Measurements from ENCODE around the gene TBC1D5.
"Not testable (repeated sequence)": the region's sequence is repeated elsewhere in the genome, so short reads cannot be mapped to it uniquely, and the experiment has no call there.

TBC1D5 gene

DNA sequence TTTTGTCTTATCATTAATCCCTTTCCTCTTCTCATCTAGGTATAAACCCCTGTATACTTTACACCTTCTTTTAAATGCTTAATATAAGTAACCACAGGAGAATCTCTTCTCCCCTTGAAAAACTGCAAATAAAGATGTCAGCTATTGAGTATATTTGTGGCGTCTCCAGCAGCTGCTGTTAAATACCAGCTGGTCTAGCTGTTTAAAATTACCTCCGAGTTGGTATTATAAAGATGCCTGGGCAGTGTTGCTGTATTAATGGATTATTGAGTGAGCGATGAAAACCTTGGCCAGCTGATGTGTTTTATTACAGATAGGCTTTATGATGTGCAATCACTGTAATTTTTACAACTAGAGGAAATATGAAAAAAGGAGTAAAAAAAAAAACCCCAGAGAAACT lies 388.1 kb downstream of the TBC1D5 start:
- TF ChIP-seq, protein P1, sequence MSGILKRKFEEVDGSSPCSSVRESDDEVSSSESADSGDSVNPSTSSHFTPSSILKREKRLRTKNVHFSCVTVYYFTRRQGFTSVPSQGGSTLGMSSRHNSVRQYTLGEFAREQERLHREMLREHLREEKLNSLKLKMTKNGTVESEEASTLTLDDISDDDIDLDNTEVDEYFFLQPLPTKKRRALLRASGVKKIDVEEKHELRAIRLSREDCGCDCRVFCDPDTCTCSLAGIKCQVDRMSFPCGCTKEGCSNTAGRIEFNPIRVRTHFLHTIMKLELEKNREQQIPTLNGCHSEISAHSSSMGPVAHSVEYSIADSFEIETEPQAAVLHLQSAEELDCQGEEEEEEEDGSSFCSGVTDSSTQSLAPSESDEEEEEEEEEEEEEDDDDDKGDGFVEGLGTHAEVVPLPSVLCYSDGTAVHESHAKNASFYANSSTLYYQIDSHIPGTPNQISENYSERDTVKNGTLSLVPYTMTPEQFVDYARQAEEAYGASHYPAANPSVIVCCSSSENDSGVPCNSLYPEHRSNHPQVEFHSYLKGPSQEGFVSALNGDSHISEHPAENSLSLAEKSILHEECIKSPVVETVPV (CRISPR knock-in tag; IDR thresholded peaks at IDR 0.05): no peak
- TF ChIP-seq TOX (CRISPR knock-in tag; IDR thresholded peaks at IDR 0.05; ENCODE audit: borderline replicate concordance): no peak
- TF ChIP-seq OSR1 (CRISPR knock-in tag; IDR thresholded peaks at IDR 0.05): no peak
- TF ChIP-seq ZFP30 (CRISPR knock-in tag; IDR thresholded peaks at IDR 0.05): no peak
- no peak for TF ChIP-seq TSHZ2 (CRISPR knock-in tag; IDR thresholded peaks at IDR 0.05)
- no peak for TF ChIP-seq ARNTL (CRISPR knock-in tag; IDR thresholded peaks at IDR 0.05; ENCODE audit: borderline replicate concordance, low read depth)
- no peak for TF ChIP-seq ISL1 (CRISPR knock-in tag; IDR thresholded peaks at IDR 0.05)
- TF ChIP-seq, protein P2, sequence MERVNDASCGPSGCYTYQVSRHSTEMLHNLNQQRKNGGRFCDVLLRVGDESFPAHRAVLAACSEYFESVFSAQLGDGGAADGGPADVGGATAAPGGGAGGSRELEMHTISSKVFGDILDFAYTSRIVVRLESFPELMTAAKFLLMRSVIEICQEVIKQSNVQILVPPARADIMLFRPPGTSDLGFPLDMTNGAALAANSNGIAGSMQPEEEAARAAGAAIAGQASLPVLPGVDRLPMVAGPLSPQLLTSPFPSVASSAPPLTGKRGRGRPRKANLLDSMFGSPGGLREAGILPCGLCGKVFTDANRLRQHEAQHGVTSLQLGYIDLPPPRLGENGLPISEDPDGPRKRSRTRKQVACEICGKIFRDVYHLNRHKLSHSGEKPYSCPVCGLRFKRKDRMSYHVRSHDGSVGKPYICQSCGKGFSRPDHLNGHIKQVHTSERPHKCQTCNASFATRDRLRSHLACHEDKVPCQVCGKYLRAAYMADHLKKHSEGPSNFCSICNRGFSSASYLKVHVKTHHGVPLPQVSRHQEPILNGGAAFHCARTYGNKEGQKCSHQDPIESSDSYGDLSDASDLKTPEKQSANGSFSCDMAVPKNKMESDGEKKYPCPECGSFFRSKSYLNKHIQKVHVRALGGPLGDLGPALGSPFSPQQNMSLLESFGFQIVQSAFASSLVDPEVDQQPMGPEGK (CRISPR knock-in tag; IDR thresholded peaks at IDR 0.05; ENCODE audit: borderline replicate concordance): no peak
- no peak for TF ChIP-seq BACH2 (CRISPR knock-in tag; IDR thresholded peaks at IDR 0.05; ENCODE audit: borderline replicate concordance)
- TF ChIP-seq, protein P3, sequence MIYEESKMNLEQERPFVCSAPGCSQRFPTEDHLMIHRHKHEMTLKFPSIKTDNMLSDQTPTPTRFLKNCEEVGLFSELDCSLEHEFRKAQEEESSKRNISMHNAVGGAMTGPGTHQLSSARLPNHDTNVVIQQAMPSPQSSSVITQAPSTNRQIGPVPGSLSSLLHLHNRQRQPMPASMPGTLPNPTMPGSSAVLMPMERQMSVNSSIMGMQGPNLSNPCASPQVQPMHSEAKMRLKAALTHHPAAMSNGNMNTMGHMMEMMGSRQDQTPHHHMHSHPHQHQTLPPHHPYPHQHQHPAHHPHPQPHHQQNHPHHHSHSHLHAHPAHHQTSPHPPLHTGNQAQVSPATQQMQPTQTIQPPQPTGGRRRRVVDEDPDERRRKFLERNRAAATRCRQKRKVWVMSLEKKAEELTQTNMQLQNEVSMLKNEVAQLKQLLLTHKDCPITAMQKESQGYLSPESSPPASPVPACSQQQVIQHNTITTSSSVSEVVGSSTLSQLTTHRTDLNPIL (CRISPR knock-in tag; IDR thresholded peaks at IDR 0.05; ENCODE audit: low read depth): no peak
- TF ChIP-seq ZNF70 (CRISPR knock-in tag; IDR thresholded peaks at IDR 0.05): no peak
- no peak for ATAC-seq

- ATAC-seq: no peak
- TF ChIP-seq, protein P1 (CRISPR knock-in tag; IDR thresholded peaks at IDR 0.05): no peak
- no peak for TF ChIP-seq ISL1 (CRISPR knock-in tag; IDR thresholded peaks at IDR 0.05)
- TF ChIP-seq TSHZ2 (CRISPR knock-in tag; IDR thresholded peaks at IDR 0.05): no peak
- no peak for TF ChIP-seq OSR1 (CRISPR knock-in tag; IDR thresholded peaks at IDR 0.05)
- TF ChIP-seq CSDC2 (CRISPR knock-in tag; IDR thresholded peaks at IDR 0.05): no peak
Observed at GRCh38 chr3:17352620-17353019, 389.8 kb downstream of the TBC1D5 start.

- not testable (repeated sequence) for ATAC-seq
Observed at GRCh38 chr3:17351193-17351592, 391.2 kb downstream of the TBC1D5 start.

GRCh38 chr3:17349093-17349492 lies 393.3 kb downstream of the TBC1D5 start:
- no peak for ATAC-seq
- TF ChIP-seq, protein P4, sequence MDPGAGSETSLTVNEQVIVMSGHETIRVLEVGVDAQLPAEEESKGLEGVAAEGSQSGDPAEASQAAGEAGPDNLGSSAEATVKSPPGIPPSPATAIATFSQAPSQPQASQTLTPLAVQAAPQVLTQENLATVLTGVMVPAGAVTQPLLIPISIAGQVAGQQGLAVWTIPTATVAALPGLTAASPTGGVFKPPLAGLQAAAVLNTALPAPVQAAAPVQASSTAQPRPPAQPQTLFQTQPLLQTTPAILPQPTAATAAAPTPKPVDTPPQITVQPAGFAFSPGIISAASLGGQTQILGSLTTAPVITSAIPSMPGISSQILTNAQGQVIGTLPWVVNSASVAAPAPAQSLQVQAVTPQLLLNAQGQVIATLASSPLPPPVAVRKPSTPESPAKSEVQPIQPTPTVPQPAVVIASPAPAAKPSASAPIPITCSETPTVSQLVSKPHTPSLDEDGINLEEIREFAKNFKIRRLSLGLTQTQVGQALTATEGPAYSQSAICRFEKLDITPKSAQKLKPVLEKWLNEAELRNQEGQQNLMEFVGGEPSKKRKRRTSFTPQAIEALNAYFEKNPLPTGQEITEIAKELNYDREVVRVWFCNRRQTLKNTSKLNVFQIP (CRISPR knock-in tag; IDR thresholded peaks at IDR 0.05; ENCODE audit: borderline replicate concordance, low read depth): no peak
- no peak for TF ChIP-seq RARB (CRISPR knock-in tag; IDR thresholded peaks at IDR 0.05)
- no peak for TF ChIP-seq ZNF565 (CRISPR knock-in tag; conservative IDR thresholded peaks at IDR 0.05; ENCODE audit: low read depth)
- no peak for TF ChIP-seq OSR1 (CRISPR knock-in tag; IDR thresholded peaks at IDR 0.05)
- no peak for TF ChIP-seq CSDC2 (CRISPR knock-in tag; IDR thresholded peaks at IDR 0.05)
- no peak for TF ChIP-seq SNAI2 (CRISPR knock-in tag; IDR thresholded peaks at IDR 0.05)
- TF ChIP-seq BACH2 (CRISPR knock-in tag; IDR thresholded peaks at IDR 0.05; ENCODE audit: borderline replicate concordance): no peak
- TF ChIP-seq ZFP30 (CRISPR knock-in tag; IDR thresholded peaks at IDR 0.05): no peak
- no peak for TF ChIP-seq ARNTL (CRISPR knock-in tag; IDR thresholded peaks at IDR 0.05; ENCODE audit: borderline replicate concordance, low read depth)
- TF ChIP-seq TOX (CRISPR knock-in tag; IDR thresholded peaks at IDR 0.05; ENCODE audit: borderline replicate concordance): no peak
- TF ChIP-seq ESRRG (CRISPR knock-in tag; IDR thresholded peaks at IDR 0.05): no peak
- TF ChIP-seq TSHZ2 (CRISPR knock-in tag; IDR thresholded peaks at IDR 0.05): no peak

Data from SK-N-SH treated with all-trans-retinoic acid at 6 μM for 48 hours (cell line).